ENCODE measurements around the gene PIP5K1A. TPM values are rescaled to one million over a fixed set of nuclear protein-coding genes. Genes with fewer than 3 reads are reported as not detected.

The PIP5K1A gene
- 10 to 100 TPM; 51.9 to 59.4 TPM for total RNA-seq

DNA sequence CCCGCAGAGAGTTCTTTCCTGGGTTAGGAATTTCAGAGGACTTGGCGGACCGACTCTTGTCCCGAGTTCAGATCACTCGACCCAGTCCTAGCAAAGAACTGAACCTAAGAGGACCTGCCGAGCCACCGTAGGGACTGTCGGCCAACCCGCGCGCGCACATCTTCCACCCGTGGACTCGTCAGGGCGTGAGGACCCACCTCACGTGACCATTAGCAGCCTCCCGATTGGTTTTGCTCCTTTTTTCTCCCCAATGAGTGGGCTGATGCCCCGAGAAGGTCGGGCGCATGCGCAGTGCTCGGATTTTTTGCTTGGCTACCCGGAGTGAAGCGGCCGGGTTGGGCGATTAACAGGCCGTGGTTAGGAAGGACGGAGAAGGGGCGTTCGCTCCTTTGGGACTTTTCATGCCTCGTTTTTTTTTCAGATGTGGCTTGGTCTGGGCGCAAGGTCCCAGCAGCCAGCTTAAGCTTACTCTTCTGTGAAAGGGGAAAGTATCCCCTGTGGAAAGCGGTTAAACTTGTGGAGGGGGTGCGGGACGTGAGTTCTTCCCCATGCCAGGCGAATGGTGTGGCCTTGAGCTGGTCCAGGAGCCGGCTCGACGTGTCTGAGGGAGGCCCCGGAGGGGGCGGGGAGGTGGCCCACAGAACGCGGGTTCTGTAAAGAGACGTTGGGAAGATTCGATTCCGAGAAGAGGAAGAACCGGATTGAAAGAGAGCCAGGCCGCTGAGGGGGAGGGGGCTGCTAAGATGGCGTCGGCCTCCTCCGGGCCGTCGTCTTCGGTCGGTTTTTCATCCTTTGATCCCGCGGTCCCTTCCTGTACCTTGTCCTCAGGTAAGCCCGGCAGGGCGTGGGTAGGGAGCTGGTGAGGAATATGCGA lies at the start of gene PIP5K1A:
PIP5K1A (plus strand) TSS at position 299 of the 874 bp plus-strand sequence; CDS start at position 744, 445 bp downstream.
- Mint-ChIP-seq H3K4me3 (peak within 1 kb of the TSS; percentile 98), H3K9me3 (no peaks in the 10 kb centered on the region), H3K27ac (peak within 1 kb of the TSS; percentile 95), H3K36me3 (peaks cover 9% of the 10 kb centered on the region), H3K4me1 (peaks cover 32% of the 10 kb centered on the region), H3K27me3 (peaks cover 9% of the 10 kb centered on the region)
- POLR2A ChIA-PET = interaction anchor here (0.9 to 1.7 kb wide), 7 partner anchors 9 to 935 kb away, joined by 3 to 23 read pairs (median 4); partner anchors contain the start of genes PSMD4, VPS72 and ZNF687
- DNase-seq = peak; percentile 98
- ATAC-seq (ENCODE audit: low read depth) = peak; percentile 95

- peak within 1 kb of the TSS; percentile 99 for H3K4me3 Mint-ChIP-seq
- peaks cover 25% of the 10 kb centered on the region for H3K36me3 Mint-ChIP-seq
- H3K27me3 Mint-ChIP-seq = no peaks in the 10 kb centered on the region
- H3K27ac Mint-ChIP-seq = peak within 1 kb of the TSS; percentile 95
- H3K9me3 Mint-ChIP-seq = no peaks in the 10 kb centered on the region
- peak; percentile 88 for ATAC-seq (ENCODE audit: low read depth)
- peaks cover 44% of the 10 kb centered on the region for H3K4me1 Mint-ChIP-seq
- DNase-seq = peak; percentile 77
- POLR2A ChIA-PET = interaction anchor here (0.5 to 3.6 kb wide), 19 partner anchors 8 to 505 kb away, joined by 3 to 28 read pairs (median 5); partner anchors contain the start of genes C1orf56, CDC42SE1, GABPB2 and LYSMD1
Observed at GRCh38 chr1:151156515-151156819, 41.9 kb upstream of the PIP5K1A start, which contains the start of gene TNFAIP8L2. Gene TNFAIP8L2, plus strand, starts transcription at chr1:151156649. Its CDS starts 2,049 bp downstream, at chr1:151158698.

- Mint-ChIP-seq H3K27me3 (no peaks in the 10 kb centered on the region), H3K4me1 (peaks cover 49% of the 10 kb centered on the region), H3K9me3 (no peaks in the 10 kb centered on the region), H3K4me3 (peak overlapping the region; percentile 99), H3K27ac (peak overlapping the region; percentile 95), H3K36me3 (peaks cover 31% of the 10 kb centered on the region)
- peak; percentile 71 for DNase-seq
- POLR2A ChIA-PET = interaction anchor here (0.5 to 3.6 kb wide), 22 partner anchors 9 to 505 kb away, joined by 3 to 28 read pairs (median 4); partner anchors contain the start of genes C1orf56, CDC42SE1, GABPB2 and LYSMD1
- peak; percentile 38 for ATAC-seq (ENCODE audit: low read depth)
Observed at GRCh38 chr1:151157067-151157531, 41.3 kb upstream of the PIP5K1A start.

- ATAC-seq (ENCODE audit: low read depth) (no peak), DNase-seq (no peak)
- Mint-ChIP-seq H3K9me3 (no peaks in the 10 kb centered on the region), H3K36me3 (peaks cover 34% of the 10 kb centered on the region), H3K4me3 (peak overlapping the region; percentile 99), H3K27ac (peak overlapping the region; percentile 95), H3K4me1 (peaks cover 54% of the 10 kb centered on the region), H3K27me3 (no peaks in the 10 kb centered on the region)
- POLR2A ChIA-PET = interaction anchor here (0.6 to 3.6 kb wide), 9 partner anchors 32 to 152 kb away, joined by 3 to 28 read pairs (median 4); partner anchors contain the start of genes CDC42SE1, MINDY1, MLLT11 and VPS72
Observed at GRCh38 chr1:151158326-151158725, 40.0 kb upstream of the PIP5K1A start.

- no peak for ATAC-seq (ENCODE audit: low read depth)
- Mint-ChIP-seq H3K4me3 (peak overlapping the region; percentile 99), H3K9me3 (no peaks in the 10 kb centered on the region), H3K4me1 (peaks cover 56% of the 10 kb centered on the region), H3K27ac (peak overlapping the region; percentile 95), H3K36me3 (peaks cover 34% of the 10 kb centered on the region), H3K27me3 (no peaks in the 10 kb centered on the region)
- no peak for DNase-seq
- POLR2A ChIA-PET = interaction anchor here (0.6 to 3.6 kb wide), 2 partner anchors 31 to 97 kb away, joined by 4 to 28 read pairs; partner anchors contain the start of gene VPS72
Observed at GRCh38 chr1:151158751-151159251, 39.6 kb upstream of the PIP5K1A start.

DNA sequence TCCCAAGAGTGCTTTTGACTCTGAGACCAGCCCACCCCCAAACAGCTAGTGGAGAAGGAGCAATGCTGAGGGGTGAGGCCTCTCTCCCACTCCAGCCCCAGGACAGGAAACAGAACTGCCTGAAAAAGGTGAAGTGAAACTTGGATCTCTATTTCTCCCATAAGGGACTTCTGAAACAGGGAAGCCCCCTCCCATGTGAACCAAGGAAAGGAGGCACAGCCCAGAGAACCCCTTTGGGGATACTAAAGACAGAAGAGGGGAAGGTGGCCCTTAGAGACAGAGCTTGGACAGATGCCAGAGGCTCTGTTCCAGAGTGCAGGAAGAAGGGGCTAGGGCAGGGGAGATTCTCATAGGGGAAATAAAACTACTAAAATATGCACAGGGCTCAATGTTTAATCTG lies 39.0 kb upstream of the PIP5K1A start:
- DNase-seq (no peak), ATAC-seq (ENCODE audit: low read depth) (no peak)
- peaks cover 38% of the 10 kb centered on the region for H3K36me3 Mint-ChIP-seq
- peaks cover 60% of the 10 kb centered on the region for H3K4me1 Mint-ChIP-seq
- H3K27ac Mint-ChIP-seq = peak overlapping the region; percentile 89
- H3K4me3 Mint-ChIP-seq = peak overlapping the region; percentile 59
- no peaks in the 10 kb centered on the region for H3K9me3 Mint-ChIP-seq
- no peaks in the 10 kb centered on the region for H3K27me3 Mint-ChIP-seq
- POLR2A ChIA-PET = interaction anchor here (3.6 kb wide), 1 partner anchor 31 kb away, joined by 28 read pairs; the partner anchor contains the start of gene VPS72

DNA sequence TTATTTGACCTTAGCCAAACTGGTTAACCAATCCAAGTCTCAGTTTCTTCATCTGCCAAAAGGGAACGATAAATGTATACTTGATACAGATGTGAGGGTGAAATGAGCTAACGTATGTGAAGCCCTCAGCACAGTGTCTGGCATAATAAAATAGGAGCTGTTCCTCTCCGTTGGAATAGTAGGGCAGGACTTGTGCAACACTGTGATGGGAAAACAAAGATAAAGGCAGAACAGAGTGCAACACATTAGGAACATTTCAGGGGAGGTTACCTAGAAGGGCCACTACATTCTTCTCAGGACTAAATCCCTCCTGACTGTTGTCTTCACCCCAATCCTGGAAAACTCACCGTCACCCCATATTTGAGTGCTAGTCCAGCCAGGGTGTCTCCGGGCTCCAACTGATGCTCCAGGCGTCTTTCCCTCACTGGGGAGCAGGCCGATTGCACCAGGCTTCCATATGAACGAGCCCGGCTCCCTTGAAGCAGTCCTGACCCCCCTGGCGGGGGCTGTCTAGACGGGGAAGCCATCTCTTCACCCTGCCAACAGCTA lies 33.5 kb upstream of the PIP5K1A start:
- DNase-seq = no peak
- no peaks in the 10 kb centered on the region for H3K27me3 Mint-ChIP-seq
- peak overlapping the region; percentile 95 for H3K4me3 Mint-ChIP-seq
- H3K4me1 Mint-ChIP-seq = peaks cover 49% of the 10 kb centered on the region
- H3K36me3 Mint-ChIP-seq = peaks cover 37% of the 10 kb centered on the region
- POLR2A ChIA-PET = interaction anchor here (0.6 to 3.8 kb wide), 3 partner anchors 8 to 65 kb away, joined by 8 to 22 read pairs (median 17); partner anchors contain the start of genes TNFAIP8L2 and VPS72
- ATAC-seq (ENCODE audit: low read depth) = no peak
- H3K27ac Mint-ChIP-seq = peak overlapping the region; percentile 92
- no peaks in the 10 kb centered on the region for H3K9me3 Mint-ChIP-seq

DNA sequence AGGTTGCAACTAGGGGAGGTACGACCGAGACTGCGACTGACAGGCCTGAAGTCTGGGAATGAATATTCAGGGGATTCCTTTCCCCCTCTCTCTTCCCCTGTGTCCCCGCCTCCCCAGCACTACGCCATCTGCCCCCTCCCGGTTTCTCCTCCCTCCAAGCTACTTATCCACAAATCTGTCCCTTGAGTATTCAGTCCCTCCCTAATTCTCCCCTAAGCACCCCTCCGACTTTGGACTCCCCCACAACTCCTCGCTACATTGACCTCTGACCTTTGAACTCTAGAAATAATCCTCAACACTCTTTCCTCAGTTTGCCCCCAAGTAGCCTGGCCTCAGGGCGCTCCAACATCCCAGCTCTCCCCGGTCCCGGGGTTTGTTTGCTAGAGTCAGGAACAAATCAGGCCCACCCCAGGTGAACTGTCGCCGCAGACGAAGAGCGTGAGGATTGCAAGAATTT lies 33.0 kb upstream of the PIP5K1A start:
- no peak for ATAC-seq (ENCODE audit: low read depth)
- H3K4me3 Mint-ChIP-seq = peak overlapping the region; percentile 95
- H3K27ac Mint-ChIP-seq = peak overlapping the region; percentile 92
- peaks cover 34% of the 10 kb centered on the region for H3K36me3 Mint-ChIP-seq
- POLR2A ChIA-PET = interaction anchor here (0.6 to 3.8 kb wide), 4 partner anchors 8 to 65 kb away, joined by 4 to 22 read pairs (median 12); partner anchors contain the start of genes TNFAIP8L2 and VPS72
- H3K9me3 Mint-ChIP-seq = no peaks in the 10 kb centered on the region
- H3K27me3 Mint-ChIP-seq = no peaks in the 10 kb centered on the region
- DNase-seq = no peak
- peaks cover 48% of the 10 kb centered on the region for H3K4me1 Mint-ChIP-seq

DNA sequence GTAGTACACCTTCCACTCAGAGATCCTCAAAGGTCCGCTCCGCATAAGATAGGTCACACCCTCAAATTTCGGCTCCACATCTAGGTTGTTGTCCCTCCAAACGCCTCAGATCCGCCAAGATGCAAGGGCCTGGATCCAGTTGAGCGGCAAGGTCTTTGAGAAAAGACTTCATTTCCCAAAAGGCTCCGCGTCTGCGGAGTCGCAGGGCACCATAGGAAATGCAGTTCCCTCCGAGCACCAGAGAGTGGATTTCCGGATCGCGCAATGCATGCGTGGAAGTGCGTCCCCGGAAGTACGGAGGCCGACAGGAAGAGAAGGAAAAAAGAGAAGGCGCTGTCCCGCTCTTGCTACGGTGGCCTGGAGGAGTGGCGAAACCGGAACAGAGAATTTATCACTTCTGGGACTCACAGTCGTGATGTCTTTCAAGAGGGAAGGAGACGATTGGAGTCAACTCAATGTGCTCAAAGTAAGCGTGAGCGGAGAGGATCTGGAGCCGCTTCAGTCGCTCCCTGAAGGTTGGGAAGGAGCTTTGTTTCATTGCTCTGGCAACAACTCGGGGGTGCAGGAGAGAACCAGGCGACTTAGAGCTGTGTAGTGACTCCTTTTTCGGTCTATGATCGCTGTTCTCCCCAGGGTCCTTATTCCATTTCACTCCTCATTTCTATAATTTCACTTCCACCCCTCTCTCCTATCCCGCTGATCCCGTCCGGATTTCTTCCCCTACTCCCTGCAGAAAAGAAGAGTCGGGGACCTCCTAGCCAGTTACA lies 32.4 kb upstream of the PIP5K1A start, which contains the start of the genes LYSMD1 and SCNM1:
LYSMD1 (minus strand) TSS at position 165 of the 767 bp plus-strand sequence. CDS start 644 bp downstream, outside the sequence.
SCNM1 (plus strand) TSS at position 407 of the 767 bp plus-strand sequence; CDS start at position 416, 9 bp downstream.
- POLR2A ChIA-PET = interaction anchor here (0.7 to 3.8 kb wide), 6 partner anchors 9 to 116 kb away, joined by 3 to 22 read pairs (median 4); partner anchors contain the start of genes TNFAIP8L2, VPS72 and ZNF687
- no peaks in the 10 kb centered on the region for H3K9me3 Mint-ChIP-seq

GRCh38 chr1:151166505-151166956 lies 31.8 kb upstream of the PIP5K1A start:
- Mint-ChIP-seq H3K27me3 (no peaks in the 10 kb centered on the region), H3K36me3 (peaks cover 29% of the 10 kb centered on the region), H3K9me3 (no peaks in the 10 kb centered on the region), H3K4me3 (peak overlapping the region; percentile 95), H3K27ac (peak overlapping the region; percentile 92), H3K4me1 (peaks cover 44% of the 10 kb centered on the region)
- ATAC-seq (ENCODE audit: low read depth) (no peak), DNase-seq (no peak)
- POLR2A ChIA-PET = interaction anchor here (0.7 to 3.8 kb wide), 7 partner anchors 10 to 115 kb away, joined by 3 to 22 read pairs (median 4); partner anchors contain the start of genes TNFAIP8L2, VPS72 and ZNF687

More for the DNA sequence above, 32.4 kb upstream of the PIP5K1A start, which contains the start of the genes LYSMD1 and SCNM1:
- Mint-ChIP-seq H3K4me1 (peaks cover 46% of the 10 kb centered on the region), H3K27me3 (no peaks in the 10 kb centered on the region), H3K4me3 (peak within 1 kb of the TSS; percentile 95), H3K27ac (peak within 1 kb of the TSS; percentile 92), H3K36me3 (peaks cover 31% of the 10 kb centered on the region)
- peak; percentile 91 for DNase-seq
- peak; percentile 96 for ATAC-seq (ENCODE audit: low read depth)

GRCh38 chr1:151167116-151167515 lies 31.2 kb upstream of the PIP5K1A start:
- H3K4me1 Mint-ChIP-seq = peaks cover 40% of the 10 kb centered on the region
- POLR2A ChIA-PET = interaction anchor here (0.6 to 3.8 kb wide), 5 partner anchors 10 to 259 kb away, joined by 3 to 22 read pairs (median 5); partner anchors contain the start of genes TNFAIP8L2 and VPS72
- peaks cover 24% of the 10 kb centered on the region for H3K36me3 Mint-ChIP-seq
- DNase-seq (no peak), ATAC-seq (ENCODE audit: low read depth) (no peak)
- H3K27me3 Mint-ChIP-seq = no peaks in the 10 kb centered on the region
- peak overlapping the region; percentile 95 for H3K4me3 Mint-ChIP-seq
- no peaks in the 10 kb centered on the region for H3K9me3 Mint-ChIP-seq
- H3K27ac Mint-ChIP-seq = peak overlapping the region; percentile 92
